ENCODE data around the gene ARHGEF33. TPM values are rescaled to one million over a fixed set of nuclear protein-coding genes. Genes with fewer than 3 reads are reported as not detected.

The ARHGEF33 gene
- total and polyA plus RNA-seq, 2 of the 8 experiments (the other 6 are each of a cell fraction or from before 2014, with no cell fraction given): 0.09 to 0.95 TPM

DNA sequence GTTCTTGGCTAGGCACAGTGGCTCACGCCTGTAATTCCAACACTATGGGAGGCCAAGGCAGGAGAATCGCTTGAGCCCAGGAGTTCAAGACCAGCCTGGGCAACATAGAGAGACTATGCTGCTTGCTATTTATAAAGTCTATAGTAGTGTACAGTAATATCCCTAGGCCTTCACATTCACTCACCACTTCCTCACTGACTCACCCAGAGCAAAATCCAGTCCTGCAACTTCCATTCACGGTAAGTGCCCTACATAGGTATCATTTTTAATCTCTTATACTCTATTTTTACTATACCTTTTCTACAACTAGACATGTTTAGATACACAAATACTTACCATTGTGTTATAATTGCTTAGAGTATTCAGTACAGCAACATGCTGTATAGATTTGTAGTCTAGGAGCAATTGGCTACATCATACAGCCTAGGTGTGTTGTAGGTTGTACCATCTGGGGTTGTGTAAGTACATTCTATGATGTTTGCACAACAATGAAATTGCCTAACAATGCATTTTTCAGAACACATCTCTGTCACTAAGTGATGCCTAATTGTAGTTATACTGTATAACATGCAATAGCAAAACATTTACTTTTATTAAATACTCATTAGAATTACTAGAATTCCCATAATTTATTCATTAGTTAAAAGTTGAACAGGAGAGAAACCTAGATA, 22.8 kb upstream of the ARHGEF33 start:
- no peak overlapping the region for H3K23ac ChIP-seq (ENCODE audit: insufficient read length)
- no peak for DNase-seq (ENCODE audit: low read depth in 1 of 2, low spot score in 2 of 2)
- no peaks in the 10 kb centered on the region for H3K9me3 ChIP-seq (ENCODE audit: insufficient read depth in 2 of 2, low read depth in 1 of 2, low read length in 1 of 2)
- H2BK120ac ChIP-seq (replicated peaks; ENCODE audit: low read depth, low read length): no peak overlapping the region
- WGBS, 2 experiments (ENCODE audit: extremely low coverage in 1 of 2, insufficient coverage in 1 of 2, insufficient read length in 1 of 2, insufficient replicate concordance in 2 of 2, low coverage in 1 of 2, low lambda C conversion rate in 2 of 2, missing lambda C conversion rate in 1 of 2): 93% methylated on average over 3 of the region's 3 CpGs; no CpG with 5 or more reads in 1 of the 2 experiments
- no peak for FAIRE-seq
- no peak overlapping the region for H3K14ac ChIP-seq (ENCODE audit: insufficient read length)
- no peak overlapping the region for H2BK15ac ChIP-seq (ENCODE audit: low read length)
- H3K4me3 ChIP-seq (ENCODE audit: extremely low read depth in 1 of 4, insufficient read depth in 2 of 4, low read depth in 3 of 4, low read length in 4 of 4): no peak overlapping the region
- no peak overlapping the region for H3K56ac ChIP-seq (replicated peaks; ENCODE audit: insufficient read length, low read depth, low read length)
- H3K79me1 ChIP-seq (ENCODE audit: low read depth, low read length): no peaks in the 10 kb centered on the region
- H3K9ac ChIP-seq (replicated peaks in 1 of 4; ENCODE audit: extremely low read depth in 1 of 4, low read depth in 3 of 4, low read length in 3 of 4): no peak overlapping the region
- H2BK20ac ChIP-seq (ENCODE audit: low read length): no peak overlapping the region
- H3K4me2 ChIP-seq (ENCODE audit: insufficient read depth in 1 of 2, low read depth in 2 of 2, low read length in 2 of 2): no peak overlapping the region
- peaks cover 0 to 2% of the 10 kb centered on the region in 2 experiments for H4K20me1 ChIP-seq (replicated peaks in 1 of 2; ENCODE audit: control insufficient read depth in 1 of 2, insufficient read depth in 2 of 2, low read length in 2 of 2)
- H3K18ac ChIP-seq (ENCODE audit: extremely low read depth, low read length): no peak overlapping the region
- peaks cover 0 to 11% of the 10 kb centered on the region in 2 experiments; a peak in 2 of 4 replicates for H3K79me2 ChIP-seq (ENCODE audit: control insufficient read depth in 1 of 2, insufficient read depth in 2 of 2, low read length in 2 of 2)
- H2BK5ac ChIP-seq (ENCODE audit: low read depth, low read length): no peak overlapping the region
- no peak overlapping the region for H4K91ac ChIP-seq (replicated peaks; ENCODE audit: insufficient read length, low read length)
- no peak overlapping the region for H2BK12ac ChIP-seq (ENCODE audit: low read depth, low read length)
- no peak overlapping the region for H4K8ac ChIP-seq (ENCODE audit: extremely low read depth, insufficient read depth, low read length)
- H2AK5ac ChIP-seq (ENCODE audit: low read depth, low read length): no peak overlapping the region
- no peak overlapping the region for H3K27ac ChIP-seq (ENCODE audit: low read depth, low read length)
- H3K4ac ChIP-seq (replicated peaks; ENCODE audit: insufficient read length, low read depth, low read length): no peak overlapping the region
- CTCF ChIA-PET (ENCODE audit: partially characterized antibody): no interaction called here
- peaks cover 0 to 22% (median 8%) of the 10 kb centered on the region in 4 experiments; a peak in 7 of 8 replicates for H3K36me3 ChIP-seq (ENCODE audit: control insufficient read depth in 2 of 4, insufficient read depth in 4 of 4, low read length in 3 of 4)
- H2AFZ ChIP-seq (ENCODE audit: low read length): no peak overlapping the region
- H4K5ac ChIP-seq (ENCODE audit: insufficient read length, low read depth, low read length): no peak overlapping the region
- H3K4me1 ChIP-seq (replicated peaks in 1 of 4; ENCODE audit: control insufficient read depth in 3 of 4, insufficient read depth in 4 of 4, low read length in 3 of 4): no peaks in the 10 kb centered on the region
- no peaks in the 10 kb centered on the region for H3K27me3 ChIP-seq (replicated peaks in 1 of 4; ENCODE audit: control insufficient read depth in 3 of 4, extremely low read depth in 1 of 4, insufficient read depth in 3 of 4, low read length in 3 of 4)
- POLR2A ChIA-PET (ENCODE audit: partially characterized antibody): no interaction called here
- H3K23me2 ChIP-seq (ENCODE audit: low read depth, low read length): no peaks in the 10 kb centered on the region; the same call in 1 of the 2 replicates
- TF ChIP-seq CBX8 (IDR thresholded peaks at IDR 0.05; ENCODE audit: borderline replicate concordance, low read depth, low read length): no peak
